Measurements from ENCODE around the gene MIAT.

DNA sequence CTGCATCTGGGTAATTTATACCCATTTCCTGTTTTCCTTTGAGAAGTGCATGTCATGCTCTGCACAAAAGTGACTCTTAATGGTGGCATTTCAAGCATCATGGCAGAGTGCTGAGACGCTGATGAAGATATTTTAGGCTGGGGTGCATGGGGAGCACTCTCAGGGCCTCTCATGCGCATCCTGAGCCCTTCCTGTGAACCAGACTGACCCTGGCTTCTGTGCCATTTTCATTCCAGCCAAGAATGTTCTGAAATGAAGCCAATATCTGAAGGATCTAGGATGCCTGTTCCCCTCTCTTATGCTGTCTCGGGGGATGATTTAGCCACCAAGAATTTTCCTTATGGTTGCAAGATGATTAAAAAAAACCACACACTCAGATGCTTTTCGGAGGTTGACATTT lies 61.5 kb downstream of the MIAT start:
- TF ChIP-seq ZNF317 (CRISPR knock-in tag; IDR thresholded peaks at IDR 0.05) (no peak), ZNF776 (CRISPR knock-in tag; IDR thresholded peaks at IDR 0.05) (no peak), CTCF (CRISPR knock-in tag; IDR thresholded peaks at IDR 0.05) (no peak), ZNF24 (IDR thresholded peaks at IDR 0.05) (no peak), ZBTB1 (CRISPR knock-in tag; IDR thresholded peaks at IDR 0.05; ENCODE audit: borderline replicate concordance) (no peak), MAFF (IDR thresholded peaks at IDR 0.05; ENCODE audit: low read depth, low read length) (no peak), PRMT3 (CRISPR knock-in tag; IDR thresholded peaks at IDR 0.05; ENCODE audit: borderline replicate concordance, low read depth) (no peak)
- TF ChIP-seq, protein P1, sequence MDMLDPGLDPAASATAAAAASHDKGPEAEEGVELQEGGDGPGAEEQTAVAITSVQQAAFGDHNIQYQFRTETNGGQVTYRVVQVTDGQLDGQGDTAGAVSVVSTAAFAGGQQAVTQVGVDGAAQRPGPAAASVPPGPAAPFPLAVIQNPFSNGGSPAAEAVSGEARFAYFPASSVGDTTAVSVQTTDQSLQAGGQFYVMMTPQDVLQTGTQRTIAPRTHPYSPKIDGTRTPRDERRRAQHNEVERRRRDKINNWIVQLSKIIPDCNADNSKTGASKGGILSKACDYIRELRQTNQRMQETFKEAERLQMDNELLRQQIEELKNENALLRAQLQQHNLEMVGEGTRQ (IDR thresholded peaks at IDR 0.05; ENCODE audit: low read depth, low read length), result no peak
- TF ChIP-seq, protein P1 (CRISPR knock-in tag; IDR thresholded peaks at IDR 0.05; ENCODE audit: borderline replicate concordance), result no peak
- TF ChIP-seq, protein P2, sequence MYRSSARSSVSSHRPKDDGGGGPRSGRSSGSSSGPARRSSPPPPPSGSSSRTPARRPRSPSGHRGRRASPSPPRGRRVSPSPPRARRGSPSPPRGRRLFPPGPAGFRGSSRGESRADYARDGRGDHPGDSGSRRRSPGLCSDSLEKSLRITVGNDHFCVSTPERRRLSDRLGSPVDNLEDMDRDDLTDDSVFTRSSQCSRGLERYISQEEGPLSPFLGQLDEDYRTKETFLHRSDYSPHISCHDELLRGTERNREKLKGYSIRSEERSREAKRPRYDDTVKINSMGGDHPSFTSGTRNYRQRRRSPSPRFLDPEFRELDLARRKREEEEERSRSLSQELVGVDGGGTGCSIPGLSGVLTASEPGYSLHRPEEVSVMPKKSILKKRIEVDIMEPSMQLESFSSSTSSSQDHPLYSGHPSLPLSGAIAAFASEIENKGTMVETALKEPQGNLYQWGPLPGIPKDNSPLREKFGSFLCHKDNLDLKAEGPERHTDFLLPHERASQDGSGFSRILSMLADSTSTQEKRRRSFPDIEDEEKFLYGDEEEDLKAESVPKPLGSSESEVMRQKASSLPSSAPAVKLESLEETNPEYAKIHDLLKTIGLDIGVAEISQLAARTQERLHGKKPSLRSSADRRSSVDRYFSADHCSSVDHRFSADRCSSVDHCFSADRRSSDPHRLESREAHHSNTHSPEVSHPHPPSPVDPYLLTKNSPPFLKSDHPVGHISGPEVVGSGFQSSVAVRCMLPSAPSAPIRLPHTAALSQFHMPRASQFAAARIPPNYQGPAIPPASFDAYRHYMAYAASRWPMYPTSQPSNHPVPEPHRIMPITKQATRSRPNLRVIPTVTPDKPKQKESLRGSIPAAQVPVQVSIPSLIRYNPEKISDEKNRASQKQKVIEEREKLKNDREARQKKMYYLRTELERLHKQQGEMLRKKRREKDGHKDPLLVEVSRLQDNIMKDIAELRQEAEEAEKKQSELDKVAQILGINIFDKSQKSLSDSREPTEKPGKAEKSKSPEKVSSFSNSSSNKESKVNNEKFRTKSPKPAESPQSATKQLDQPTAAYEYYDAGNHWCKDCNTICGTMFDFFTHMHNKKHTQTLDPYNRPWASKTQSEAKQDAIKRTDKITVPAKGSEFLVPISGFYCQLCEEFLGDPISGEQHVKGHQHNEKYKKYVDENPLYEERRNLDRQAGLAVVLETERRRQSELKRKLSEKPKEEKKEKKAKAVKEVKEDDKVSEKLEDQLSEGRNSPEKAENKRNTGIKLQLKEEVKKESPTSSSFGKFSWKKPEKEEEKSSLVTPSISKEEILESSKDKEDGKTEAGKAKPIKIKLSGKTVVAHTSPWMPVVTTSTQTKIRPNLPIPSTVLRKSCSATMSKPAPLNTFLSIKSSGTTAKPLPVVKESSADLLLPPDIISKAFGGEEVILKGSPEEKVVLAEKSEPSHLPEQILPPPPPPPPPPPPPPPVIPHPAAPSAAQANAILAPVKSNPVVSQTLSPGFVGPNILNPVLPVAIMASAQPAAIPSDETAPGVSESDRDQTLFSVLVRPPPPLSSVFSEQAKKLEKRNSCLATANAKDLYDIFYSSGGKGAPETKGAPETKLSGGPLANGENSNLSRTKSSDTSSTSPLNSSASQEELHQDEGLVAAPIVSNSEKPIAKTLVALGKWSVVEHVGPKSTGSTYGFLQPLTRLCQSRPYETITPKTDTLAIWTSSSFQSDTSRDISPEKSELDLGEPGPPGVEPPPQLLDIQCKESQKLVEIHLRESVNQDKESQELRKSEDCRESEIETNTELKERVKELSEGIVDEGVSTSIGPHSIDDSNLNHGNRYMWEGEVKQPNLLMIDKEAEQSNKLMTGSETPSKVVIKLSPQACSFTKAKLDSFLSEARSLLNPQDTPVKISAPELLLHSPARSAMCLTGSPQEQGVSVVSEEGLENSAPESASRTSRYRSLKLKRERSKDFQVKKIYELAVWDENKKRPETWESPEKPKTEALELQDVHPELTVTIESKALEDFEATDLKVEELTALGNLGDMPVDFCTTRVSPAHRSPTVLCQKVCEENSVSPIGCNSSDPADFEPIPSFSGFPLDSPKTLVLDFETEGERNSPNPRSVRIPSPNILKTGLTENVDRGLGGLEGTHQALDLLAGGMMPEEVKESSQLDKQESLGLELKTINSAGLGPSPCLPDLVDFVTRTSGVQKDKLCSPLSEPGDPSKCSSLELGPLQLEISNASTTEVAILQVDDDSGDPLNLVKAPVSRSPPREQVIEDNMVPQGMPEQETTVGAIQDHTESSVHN (CRISPR knock-in tag; IDR thresholded peaks at IDR 0.05), result no peak
